GM12865 (cell line): ENCODE data around the gene C6orf141.

Experiments used
- DNase-seq: peaks from one replicate; pipeline ENCODE4 v3.0.0; 2010; ENCODE audit warnings: low read depth
- H3K4me3 ChIP-seq: 2 replicates; pipeline ENCODE4 v1.5.1; 2011; ENCODE audit warnings: mild to moderate bottlenecking, low read depth, low read length, control low read depth
- TF ChIP-seq, protein P1 (sequence below): IDR thresholded peaks from 2 replicates; pipeline ENCODE4 v1.5.1; 2011; ENCODE audit warnings: low read length, control low read depth, low read depth, inconsistent platforms; ENCODE audit not compliant: insufficient read depth; ENCODE audit errors: missing control alignments

Gene C6orf141

DNA sequence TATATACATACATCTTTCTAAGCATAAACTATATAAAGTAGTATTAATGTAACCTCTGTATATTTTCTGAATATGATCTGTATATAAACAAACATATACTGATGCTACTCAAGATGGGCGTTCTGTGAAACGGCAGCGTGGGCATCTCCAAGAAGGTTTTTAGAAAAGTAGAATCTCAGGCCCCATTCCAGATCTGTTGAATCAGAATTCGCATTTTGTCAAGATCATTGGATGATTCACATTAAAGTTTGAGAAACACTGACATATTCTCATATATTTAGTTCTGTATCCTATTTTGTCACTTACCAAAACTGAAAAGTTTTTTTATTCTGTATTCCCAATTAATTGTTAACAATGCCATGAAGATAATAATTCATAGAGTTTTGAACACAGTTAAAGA lies 5.5 kb downstream of the C6orf141 start:
- no peak for DNase-seq
- no peak overlapping the region for H3K4me3 ChIP-seq
- TF ChIP-seq, protein P1, sequence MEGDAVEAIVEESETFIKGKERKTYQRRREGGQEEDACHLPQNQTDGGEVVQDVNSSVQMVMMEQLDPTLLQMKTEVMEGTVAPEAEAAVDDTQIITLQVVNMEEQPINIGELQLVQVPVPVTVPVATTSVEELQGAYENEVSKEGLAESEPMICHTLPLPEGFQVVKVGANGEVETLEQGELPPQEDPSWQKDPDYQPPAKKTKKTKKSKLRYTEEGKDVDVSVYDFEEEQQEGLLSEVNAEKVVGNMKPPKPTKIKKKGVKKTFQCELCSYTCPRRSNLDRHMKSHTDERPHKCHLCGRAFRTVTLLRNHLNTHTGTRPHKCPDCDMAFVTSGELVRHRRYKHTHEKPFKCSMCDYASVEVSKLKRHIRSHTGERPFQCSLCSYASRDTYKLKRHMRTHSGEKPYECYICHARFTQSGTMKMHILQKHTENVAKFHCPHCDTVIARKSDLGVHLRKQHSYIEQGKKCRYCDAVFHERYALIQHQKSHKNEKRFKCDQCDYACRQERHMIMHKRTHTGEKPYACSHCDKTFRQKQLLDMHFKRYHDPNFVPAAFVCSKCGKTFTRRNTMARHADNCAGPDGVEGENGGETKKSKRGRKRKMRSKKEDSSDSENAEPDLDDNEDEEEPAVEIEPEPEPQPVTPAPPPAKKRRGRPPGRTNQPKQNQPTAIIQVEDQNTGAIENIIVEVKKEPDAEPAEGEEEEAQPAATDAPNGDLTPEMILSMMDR, result no peak

DNA sequence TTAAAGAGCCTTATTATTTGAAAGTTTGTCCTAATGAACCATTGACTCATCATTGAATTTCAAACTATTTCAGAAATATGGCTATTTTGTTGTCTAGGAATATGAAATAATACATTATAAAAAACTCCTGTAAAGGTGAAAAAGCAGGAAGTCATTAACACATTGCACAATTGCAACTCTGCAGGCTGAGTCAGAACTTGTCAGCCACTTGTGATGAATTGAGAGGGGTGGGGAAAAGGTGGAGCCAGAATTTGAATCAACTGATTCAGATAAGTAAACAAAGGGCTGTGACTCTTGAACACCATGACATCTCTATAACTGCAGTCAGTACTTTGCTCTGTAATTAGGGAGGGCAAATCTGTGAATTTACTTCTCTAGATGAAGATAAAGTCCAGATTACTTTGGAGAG lies 6.0 kb downstream of the C6orf141 start:
- DNase-seq, result no peak
- H3K4me3 ChIP-seq, result no peak overlapping the region
- TF ChIP-seq, protein P1, result no peak

DNA sequence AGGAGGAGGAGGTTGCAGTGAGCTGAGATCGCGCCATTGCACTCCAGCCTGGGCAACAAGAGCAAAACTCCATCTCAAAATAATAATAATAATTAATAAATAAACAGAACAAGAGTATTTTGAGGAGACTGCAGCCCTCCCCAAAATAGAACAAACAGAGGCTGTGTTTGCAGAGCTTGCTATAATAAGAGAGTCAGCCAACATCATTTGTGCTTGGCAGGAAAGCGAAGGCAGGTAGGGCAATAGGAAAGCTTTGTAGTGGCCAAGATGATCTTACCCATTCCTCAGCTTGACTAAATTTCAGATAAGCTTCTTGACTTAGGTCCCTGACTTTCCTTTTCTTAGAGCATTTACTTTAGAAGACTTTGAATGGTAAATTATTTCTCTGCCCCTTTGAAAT lies 6.7 kb downstream of the C6orf141 start:
- DNase-seq, result no peak
- TF ChIP-seq, protein P1, result no peak
- H3K4me3 ChIP-seq, result no peak overlapping the region

DNA sequence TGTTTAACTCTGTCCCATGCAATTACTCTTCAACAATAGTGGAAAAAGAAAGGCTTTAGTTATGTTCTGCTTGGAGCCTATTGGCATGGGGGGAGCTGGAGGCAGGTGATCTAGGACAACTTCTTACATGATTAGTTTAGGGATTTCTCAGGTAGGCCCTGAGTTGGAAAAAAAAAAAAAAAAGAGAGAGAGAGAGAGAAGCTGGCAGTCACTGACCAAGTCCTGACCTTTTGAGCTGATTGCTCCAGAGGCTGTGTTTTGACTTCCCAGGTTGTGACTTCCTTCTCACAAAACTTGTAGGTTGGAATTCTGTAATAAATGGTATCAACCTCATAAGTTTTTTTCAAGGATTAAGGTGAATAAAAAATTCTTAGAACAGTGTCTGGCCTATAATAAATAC lies 7.8 kb downstream of the C6orf141 start:
- no peak overlapping the region for H3K4me3 ChIP-seq
- TF ChIP-seq, protein P1, result no peak
- DNase-seq, result no peak

DNA sequence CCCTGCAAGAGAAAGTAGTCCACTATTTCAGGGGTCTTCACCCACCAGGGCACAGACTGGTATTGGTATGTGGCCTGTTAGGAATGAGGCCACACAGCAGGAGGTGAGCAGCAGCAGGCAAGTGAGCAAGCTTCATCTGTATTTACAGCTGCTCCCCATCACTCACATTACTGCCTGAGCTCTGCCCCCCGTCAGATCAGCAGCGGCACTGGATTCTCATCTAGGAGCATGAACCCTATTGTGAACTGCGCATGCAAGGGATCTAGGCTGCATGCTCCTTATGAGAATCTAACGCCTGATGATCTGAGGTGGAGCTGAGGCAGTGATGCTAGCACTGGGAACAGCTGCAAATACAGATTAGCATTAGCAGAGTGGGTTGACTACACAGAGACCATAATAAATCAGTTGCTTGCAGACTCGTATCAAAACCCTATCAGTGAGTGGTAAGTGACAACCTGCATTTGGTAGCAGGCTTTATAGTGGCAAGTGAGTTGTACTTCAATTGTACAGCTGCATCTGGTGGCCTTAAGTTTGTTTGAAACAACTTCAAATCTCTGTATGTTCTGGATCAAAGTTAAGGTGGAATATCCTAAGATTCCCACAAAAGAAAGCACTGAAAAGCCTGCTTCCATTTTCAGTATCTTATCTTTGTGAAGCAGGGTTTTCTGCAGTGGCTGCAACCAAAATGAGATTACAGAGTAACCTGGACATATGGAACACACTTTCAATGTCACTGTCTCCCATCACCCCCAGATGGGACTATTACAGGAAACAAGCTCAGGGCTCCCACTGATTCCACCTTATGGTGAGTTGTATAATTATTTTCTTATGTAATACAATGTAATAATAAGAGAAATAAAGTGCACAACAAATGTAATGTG lies 12.8 kb downstream of the C6orf141 start:
- TF ChIP-seq, protein P1, result no peak
- no peak overlapping the region for H3K4me3 ChIP-seq

DNA sequence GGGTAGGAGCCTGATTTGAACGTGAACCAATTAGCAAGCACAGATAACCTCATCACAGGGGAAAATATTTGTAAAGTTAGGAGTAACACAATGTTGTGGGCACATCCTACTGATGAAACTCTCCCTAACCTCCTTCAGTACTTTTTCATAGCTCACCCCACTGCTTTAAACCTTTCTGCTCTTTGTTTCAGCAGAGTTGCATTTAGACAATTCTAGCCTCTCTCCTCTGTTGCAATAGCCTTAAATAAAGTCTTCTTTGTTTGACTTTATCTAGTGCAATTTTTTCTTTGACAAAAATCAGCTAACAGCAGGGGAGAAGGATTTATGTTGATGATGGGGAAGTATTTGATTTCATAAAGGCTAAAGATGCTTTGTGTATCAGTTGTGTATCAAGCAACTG lies 14.1 kb downstream of the C6orf141 start:
- no peak overlapping the region for H3K4me3 ChIP-seq
- DNase-seq, result no peak
- TF ChIP-seq, protein P1, result no peak

More for the DNA sequence above, 12.8 kb downstream of the C6orf141 start:
- no peak for DNase-seq

DNA sequence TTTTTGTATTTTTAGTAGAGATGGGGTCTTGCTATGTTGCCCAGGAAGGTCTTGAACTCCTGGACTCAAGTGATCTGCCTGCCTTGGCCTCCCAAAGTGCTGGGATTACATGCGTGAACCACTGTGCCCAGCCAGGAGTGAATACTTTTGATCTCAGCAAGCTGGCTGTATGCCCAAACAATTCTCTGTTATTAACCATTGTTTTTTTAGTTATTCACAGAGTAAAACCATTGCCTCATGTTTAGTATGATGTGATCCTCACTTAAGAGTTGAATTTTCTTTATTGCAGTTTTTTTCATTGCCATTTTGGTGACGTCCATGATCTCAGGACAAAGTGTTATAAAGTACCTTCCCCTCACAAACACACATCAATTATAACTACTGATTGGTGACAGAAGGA lies 14.8 kb downstream of the C6orf141 start:
- DNase-seq, result no peak
- TF ChIP-seq, protein P1, result no peak
- H3K4me3 ChIP-seq, result no peak overlapping the region
